Ascending aorta (tissue), 2 donors: ENCODE results near the gene ITPKC. TPM values are rescaled to one million over a fixed set of nuclear protein-coding genes. Genes with fewer than 3 reads are reported as not detected.

Experiments
- DNase-seq, 2 donors: peaks; one replicate each; pipeline ENCODE4 v3.0.0-alpha.2; 2019; ENCODE audit warnings: low spot score in 2 of 2
- H3K27ac ChIP-seq, 2 donors: fragments of 200-600 bp; sonication (generic); one replicate each; pipeline ENCODE4 v1.5.1; 2016 to 2017; ENCODE audit warnings: mild to moderate bottlenecking in 1 of 2
- H3K27me3 ChIP-seq: fragments of 200-600 bp; sonication (generic); one replicate; pipeline ENCODE4 v1.5.1; 2017
- H3K36me3 ChIP-seq, 2 donors: fragments of 200-600 bp; sonication (generic); one replicate each; pipeline ENCODE4 v1.5.1; 2016
- H3K4me1 ChIP-seq, 2 donors: fragments of 200-600 bp; sonication (generic); one replicate each; pipeline ENCODE4 v1.5.1; 2016 to 2017; ENCODE audit warnings: mild to moderate bottlenecking in 1 of 2
- H3K4me3 ChIP-seq, 2 donors: fragments of 200-600 bp; sonication (generic); one replicate each; pipeline ENCODE4 v1.5.1; 2016 to 2017; ENCODE audit warnings: mild to moderate bottlenecking in 1 of 2
- H3K9me3 ChIP-seq, 2 donors: fragments of 200-600 bp; sonication (generic); one replicate each; pipeline ENCODE4 v1.5.1; 2016
- CTCF ChIP-seq, 3 experiments: fragments of 200-600 bp in 2 of 3; fragments of 450-650 bp in 1 of 3; sonication (generic) in 2 of 3; IDR thresholded peaks; one replicate each; pipeline ENCODE4 v1.5.1; 2016 to 2019; ENCODE audit warnings: antibody characterized with exemption in 3 of 3, mild to moderate bottlenecking in 1 of 3, moderate library complexity in 1 of 3
- intact Hi-C: fragments of 100-400 bp; cut with DNase I; formaldehyde crosslinking; loops from one replicate; pipeline ENCODE4 v1.15.1; 2023
- total RNA-seq: library from RNA; depleted of rRNA; stranded (reverse); fragments of >200 nt; gene quantifications from one replicate; pipeline ENCODE4 v1.1.0, GENCODE V29; 2016

Gene ITPKC
- total RNA-seq, 1 donor from 2014 or later = 60.7 TPM

DNA sequence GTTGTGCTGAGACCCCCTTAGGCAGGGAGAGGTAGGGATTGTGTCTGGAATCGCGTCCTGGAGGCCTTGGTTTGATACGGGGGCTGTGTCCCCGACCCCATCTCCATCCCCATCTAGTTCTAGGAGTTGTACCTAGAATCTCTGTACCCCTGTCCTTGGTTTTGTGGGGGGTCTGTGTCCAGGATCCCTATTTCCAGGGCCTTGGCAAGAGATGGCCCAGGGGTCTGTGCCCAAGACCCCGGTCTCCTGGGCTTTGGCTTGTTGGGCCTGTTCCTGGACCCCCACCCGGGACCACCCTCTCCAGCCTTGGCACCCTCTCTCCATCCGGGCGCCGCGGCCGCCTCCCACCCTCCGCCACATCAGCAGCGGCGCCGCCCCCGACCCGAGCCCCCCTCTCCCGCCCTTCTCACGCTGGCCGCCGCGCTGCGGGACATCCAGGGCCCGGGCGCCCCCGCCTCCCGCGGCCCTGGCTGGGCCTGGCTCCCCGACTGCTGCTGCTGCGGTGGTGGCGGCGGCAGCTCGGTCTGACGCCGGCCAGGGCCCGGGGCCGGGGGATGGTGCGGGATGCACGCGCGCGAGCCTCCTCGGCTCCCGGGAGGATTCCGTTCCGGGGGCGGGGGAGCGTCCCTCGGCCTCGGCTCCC is 26.7 kb upstream of the ITPKC start, which contains the start of gene NUMBL:
Gene NUMBL (minus strand): TSS at position 602 of the 643 bp plus-strand sequence. CDS start 168 bp downstream, at position 434.
- H3K36me3 ChIP-seq = peaks cover 16 to 27% of the 10 kb centered on the region in 2 donors
- TF ChIP-seq CTCF (IDR thresholded peaks at IDR 0.05) = no peak
- intact Hi-C loops = loop anchor here (1.0 to 5.0 kb wide), 5 partner anchors 25 to 247 kb away; partner anchors contain the start of gene ACTMAP
- peak within 1 kb of the TSS; percentile 89 to 93 for H3K27ac ChIP-seq
- peak within 1 kb of the TSS; percentile 84 to 86 for H3K4me3 ChIP-seq
- peaks cover 6 to 24% of the 10 kb centered on the region in 2 donors for H3K4me1 ChIP-seq
- H3K9me3 ChIP-seq = no peaks in the 10 kb centered on the region
- H3K27me3 ChIP-seq = no peaks in the 10 kb centered on the region
- no peak for DNase-seq

DNA sequence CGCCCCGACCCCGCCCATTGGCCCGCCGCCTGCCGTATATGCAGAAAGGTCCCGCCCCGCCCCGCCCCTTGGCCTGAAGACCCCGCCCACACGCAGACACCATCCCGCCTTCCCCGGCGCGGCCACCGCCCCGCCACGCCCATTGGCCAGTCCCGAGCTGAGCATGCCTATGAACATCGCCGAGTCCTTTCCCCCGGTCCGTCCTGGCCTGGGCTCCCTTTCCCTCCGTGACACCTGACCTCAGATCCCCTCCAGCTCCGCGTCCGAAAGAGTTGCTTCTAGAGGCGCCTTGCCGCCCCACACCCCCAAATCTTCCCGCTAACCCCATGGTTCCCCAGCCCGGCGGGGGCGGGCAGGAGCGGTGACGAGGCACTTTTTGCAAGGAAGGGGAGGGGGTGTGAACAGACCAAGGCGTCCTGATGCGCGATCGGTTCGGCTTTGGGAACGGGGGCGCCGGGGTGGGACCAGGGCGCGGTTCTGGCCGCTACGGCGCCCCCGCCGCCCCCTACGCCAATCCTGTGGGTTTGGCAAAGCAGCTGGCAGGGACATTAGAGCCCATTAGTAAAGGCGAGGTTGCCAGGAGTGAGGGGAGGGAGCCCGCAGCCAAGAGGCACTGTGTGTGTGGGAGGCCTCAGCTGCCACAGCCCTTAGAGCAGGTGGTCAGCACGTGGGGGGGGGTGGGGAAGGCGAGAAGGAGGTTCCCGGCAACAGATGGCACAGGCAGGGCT is 26.1 kb upstream of the ITPKC start:
- Histone ChIP-seq H3K36me3 (peaks cover 12 to 23% of the 10 kb centered on the region in 2 donors), H3K4me1 (peaks cover 6 to 24% of the 10 kb centered on the region in 2 donors)
- intact Hi-C loops = loop anchor here (1.0 to 5.0 kb wide), 5 partner anchors 24 to 248 kb away; partner anchors contain the start of gene ACTMAP

DNA sequence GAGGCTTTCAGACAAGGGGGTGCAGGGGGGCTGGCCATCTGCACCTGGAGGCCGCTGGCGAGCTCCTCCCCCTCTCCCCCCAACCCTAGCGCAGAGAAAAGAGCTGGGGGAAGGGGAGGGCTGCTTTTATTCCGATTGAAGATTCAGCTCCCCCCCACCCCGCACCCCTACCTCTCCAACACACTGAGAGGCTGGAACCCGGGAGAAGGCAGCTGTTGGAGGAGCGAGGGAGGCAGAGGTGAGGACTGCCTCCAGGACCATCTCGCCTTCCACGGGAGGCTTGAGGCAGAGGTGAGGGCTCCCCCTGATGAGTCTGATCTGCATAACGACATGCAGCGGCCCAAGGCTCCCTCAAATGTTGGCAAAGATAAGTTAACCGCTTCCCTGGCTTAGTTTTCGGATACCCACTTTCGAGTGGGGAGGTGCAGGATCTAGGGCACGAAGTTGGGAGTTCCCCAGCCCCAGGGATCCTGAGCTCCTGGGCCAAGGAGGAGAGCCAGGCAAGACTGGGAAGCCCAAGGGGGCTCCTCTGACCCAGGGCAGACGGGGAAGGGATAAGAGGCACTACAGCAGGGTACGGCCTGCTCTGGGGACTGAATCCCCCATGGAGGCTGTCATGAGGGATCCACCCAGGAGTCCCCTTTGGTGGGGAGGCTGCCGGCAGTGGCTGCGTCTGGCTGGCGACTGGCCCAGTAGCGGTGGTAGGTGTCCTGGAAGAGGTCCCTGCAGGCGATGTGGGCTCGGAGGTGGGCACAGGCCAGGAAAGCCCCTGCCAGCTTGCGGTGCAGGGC is 25.3 kb upstream of the ITPKC start:
- Histone ChIP-seq H3K36me3 (peaks cover 11 to 23% of the 10 kb centered on the region in 2 donors), H3K27ac (peak overlapping the region; percentile 89 to 93), H3K4me1 (peaks cover 6 to 24% of the 10 kb centered on the region in 2 donors), H3K4me3 (peak overlapping the region; percentile 84 to 86), H3K9me3 (no peaks in the 10 kb centered on the region), H3K27me3 (no peaks in the 10 kb centered on the region)
- TF ChIP-seq CTCF (IDR thresholded peaks at IDR 0.05) = no peak
- intact Hi-C loops = loop anchor here (5.0 kb wide), 1 partner anchor 39 kb away; no protein-coding TSS in a partner anchor
- DNase-seq = no peak

More for the DNA sequence above, 26.1 kb upstream of the ITPKC start:
- H3K27me3 ChIP-seq = no peaks in the 10 kb centered on the region
- peak overlapping the region; percentile 84 to 86 for H3K4me3 ChIP-seq
- peak; percentile 71 to 97 for DNase-seq
- H3K27ac ChIP-seq = peak overlapping the region; percentile 89 to 93
- TF ChIP-seq CTCF (IDR thresholded peaks at IDR 0.05) = no peak
- H3K9me3 ChIP-seq = no peaks in the 10 kb centered on the region

GRCh38 chr19:40692212-40692551 is 24.7 kb upstream of the ITPKC start:
- peak overlapping the region in 1 of 2 donors; percentile 93 for H3K27ac ChIP-seq
- peaks cover 6 to 22% of the 10 kb centered on the region in 2 donors for H3K4me1 ChIP-seq
- no peak overlapping the region for H3K4me3 ChIP-seq
- peaks cover 8 to 18% of the 10 kb centered on the region in 2 donors for H3K36me3 ChIP-seq
- H3K27me3 ChIP-seq = no peaks in the 10 kb centered on the region
- intact Hi-C loops = loop anchor here (5.0 kb wide), 1 partner anchor 40 kb away; no protein-coding TSS in a partner anchor
- no peak for DNase-seq
- no peaks in the 10 kb centered on the region for H3K9me3 ChIP-seq
- no peak for TF ChIP-seq CTCF (IDR thresholded peaks at IDR 0.05)

DNA sequence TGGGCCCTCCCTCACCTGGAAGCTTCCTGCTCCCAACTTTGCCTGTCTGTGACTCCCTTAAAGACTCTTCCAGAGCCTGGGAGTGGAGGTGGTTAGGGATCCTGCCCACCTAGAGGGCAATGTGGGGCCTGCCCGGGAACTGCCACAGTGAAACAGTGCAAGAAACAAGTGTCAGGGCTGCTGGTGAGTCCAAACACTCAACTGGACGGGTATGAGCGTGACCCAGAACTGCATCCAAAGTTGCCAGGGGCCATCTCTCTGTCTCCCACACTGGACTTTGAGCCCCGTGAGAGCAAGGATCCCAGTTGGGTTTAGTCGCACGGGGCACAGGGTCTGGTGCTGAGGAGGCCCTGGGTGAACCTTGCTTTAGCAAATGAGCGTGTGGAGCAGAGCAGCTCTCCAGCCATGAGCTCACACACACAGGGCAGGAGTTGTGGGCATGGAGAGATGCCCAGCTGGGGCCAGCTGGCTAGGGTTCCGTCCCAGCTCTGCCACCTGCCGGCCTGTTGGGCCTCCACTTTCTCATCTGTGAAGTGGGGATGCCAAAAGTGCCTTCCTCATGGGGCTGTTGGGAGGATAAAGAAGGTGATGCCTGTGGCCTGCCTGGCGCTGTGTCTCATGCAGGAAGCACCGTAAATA is 23.6 kb upstream of the ITPKC start:
- intact Hi-C loops = loop anchor here (5.0 kb wide), 1 partner anchor 41 kb away; no protein-coding TSS in a partner anchor
- H3K4me3 ChIP-seq = no peak overlapping the region
- no peak for TF ChIP-seq CTCF (IDR thresholded peaks at IDR 0.05)
- DNase-seq = no peak
- peaks cover 6 to 12% of the 10 kb centered on the region in 2 donors for H3K4me1 ChIP-seq
- no peaks in the 10 kb centered on the region for H3K27me3 ChIP-seq
- no peak overlapping the region for H3K27ac ChIP-seq
- no peaks in the 10 kb centered on the region for H3K9me3 ChIP-seq
- peaks cover 8 to 18% of the 10 kb centered on the region in 2 donors for H3K36me3 ChIP-seq
